Panc1 (cell line): ENCODE results near the gene SDF2L1. TPM values are rescaled to one million over a fixed set of nuclear protein-coding genes. Genes with fewer than 3 reads are reported as not detected.

ENCODE experiments used
- ATAC-seq: fragments of 200-7000 bp; cut with Tn5 transposase; 2 replicates; pipeline ENCODE4 v1.9.1; 2020; ENCODE audit warnings: mild to moderate bottlenecking, moderate library complexity
- BruUV-seq: library from RNA; stranded (reverse); fragments of 400-500 nt; replicated peaks from 2 replicates; lab custom pipeline; 2021; lab: Mats Ljungman, UMichigan
- CTCF ChIA-PET: fragments of 300-600 bp; sonication (Branson Sonifier 250); formaldehyde crosslinking; loops from one replicate; lab custom pipeline; 2022; ENCODE audit warnings: antibody characterized with exemption; lab: Charles Lee
- POLR2A ChIA-PET: fragments of 300-600 bp; sonication (Branson Sonifier 250); formaldehyde crosslinking; loops from one replicate; lab custom pipeline; 2022; ENCODE audit warnings: antibody characterized with exemption; lab: Charles Lee
- DNase-seq: peaks from one replicate; pipeline ENCODE4 v3.0.0-alpha.2; 2010; ENCODE audit warnings: low read depth, low spot score
- H3K27ac ChIP-seq: 2 replicates; pipeline ENCODE4 v1.5.1; 2011; ENCODE audit warnings: mild to moderate bottlenecking, low read length, inconsistent platforms
- H3K27me3 ChIP-seq: fragments of 200-500 bp; sonication (Bioruptor generic); 2 replicates; pipeline ENCODE4 v1.6.0; 2014; ENCODE audit warnings: low read length, inconsistent platforms; ENCODE audit not compliant: control insufficient read depth, insufficient read depth
- H3K36me3 ChIP-seq: fragments of 200-500 bp; sonication (Bioruptor generic); 2 replicates; pipeline ENCODE4 v1.5.1; 2014; ENCODE audit warnings: inconsistent platforms, mild to moderate bottlenecking, low read length, moderate library complexity; ENCODE audit not compliant: control insufficient read depth, insufficient read depth
- H3K4me1 ChIP-seq: 2 replicates; pipeline ENCODE4 v1.5.1; 2011; ENCODE audit warnings: inconsistent platforms, mild to moderate bottlenecking, low read length, moderate library complexity; ENCODE audit not compliant: control insufficient read depth, insufficient read depth
- H3K4me3 ChIP-seq, 2 experiments: 2 replicates each; pipeline ENCODE4 v1.5.1; 2011 to 2012; ENCODE audit warnings: low read depth in 2 of 2, low read length in 2 of 2, mild to moderate bottlenecking in 2 of 2, inconsistent platforms in 1 of 2, moderate library complexity in 1 of 2
- H3K9me3 ChIP-seq: fragments of 200-500 bp; sonication (Bioruptor generic); 2 replicates; pipeline ENCODE4 v1.5.1; 2014; ENCODE audit warnings: low read depth, mild to moderate bottlenecking, inconsistent platforms, low read length, moderate library complexity; ENCODE audit not compliant: control insufficient read depth, insufficient read depth
- CTCF ChIP-seq: fragments of 450-650 bp; IDR thresholded peaks from 2 replicates; pipeline ENCODE4 v1.5.1; 2017; ENCODE audit warnings: mild to moderate bottlenecking
- POLR2AphosphoS5 ChIP-seq: IDR thresholded peaks from 2 replicates; pipeline ENCODE4 v1.6.1; 2012; ENCODE audit warnings: mild to moderate bottlenecking, low read depth, low read length, moderate library complexity
- REST ChIP-seq, 2 experiments: IDR thresholded peaks; 2 replicates each; pipeline ENCODE4 v1.6.1; 2011 to 2012; ENCODE audit warnings: low read depth in 2 of 2, control low read depth in 1 of 2, low read length in 1 of 2, mild to moderate bottlenecking in 1 of 2, moderate library complexity in 1 of 2; ENCODE audit not compliant: insufficient read depth in 1 of 2
- SIN3A ChIP-seq: IDR thresholded peaks from 2 replicates; pipeline ENCODE4 v1.6.1; 2012; ENCODE audit warnings: low read depth, mild to moderate bottlenecking, low read length, moderate library complexity, borderline replicate concordance; ENCODE audit not compliant: insufficient read depth
- TCF7L2 ChIP-seq: IDR thresholded peaks from 2 replicates; pipeline ENCODE4 v1.6.1; 2011; ENCODE audit warnings: mild to moderate bottlenecking, low read depth, low read length, inconsistent platforms
- in situ Hi-C: cut with HindIII; loops from 2 replicates; pipeline ENCODE4 v1.10.0; 2016; ENCODE audit warnings: low sequenced_read_pairs, low pct_unique_long_range_greater_than_20kb
- intact Hi-C: fragments of 100-400 bp; cut with micrococcal nuclease; formaldehyde crosslinking; loops from one replicate; pipeline ENCODE4 v1.10.0; 2022; ENCODE audit not compliant: unreplicated experiment
- total RNA-seq: library from RNA; stranded (reverse); gene quantifications from one replicate; pipeline ENCODE4 v1.2.1, GENCODE V29; 2021; ENCODE audit not compliant: unreplicated experiment

Gene SDF2L1
- total RNA-seq, 1 experiment from 2014 or later, result 66.0 TPM

GRCh38 chr22:21665047-21665851 is 23.1 kb downstream of the SDF2L1 start:
- Histone ChIP-seq H3K4me1 (no peaks in the 10 kb centered on the region), H3K4me3 (peak overlapping the region; percentile 79 to 80), H3K27me3 (no peaks in the 10 kb centered on the region), H3K27ac (peak overlapping the region; percentile 8; the same call in 1 of the 2 replicates), H3K36me3 (peaks cover 2% of the 10 kb centered on the region; the same call in 1 of the 2 replicates), H3K9me3 (no peaks in the 10 kb centered on the region)
- no TSS peak for BruUV-seq
- DNase-seq, result no peak
- intact Hi-C loops, result no loop called here
- TF ChIP-seq CTCF (no peak), SIN3A (no peak), REST (IDR thresholded peaks at IDR 0.05; ENCODE audit: insufficient read depth in 1 of 2, low read depth in 2 of 2, low read length in 1 of 2) (no peak), POLR2AphosphoS5 (no peak), TCF7L2 (no peak)
- POLR2A ChIA-PET, result interaction anchor here (0.6 to 0.7 kb wide), 2 partner anchors 45 to 61 kb away, joined by 3 to 7 read pairs; no protein-coding TSS in a partner anchor
- in situ Hi-C loops, result no loop called here
- CTCF ChIA-PET, result no interaction called here
- no peak; the same call in 1 of the 2 replicates for ATAC-seq

DNA sequence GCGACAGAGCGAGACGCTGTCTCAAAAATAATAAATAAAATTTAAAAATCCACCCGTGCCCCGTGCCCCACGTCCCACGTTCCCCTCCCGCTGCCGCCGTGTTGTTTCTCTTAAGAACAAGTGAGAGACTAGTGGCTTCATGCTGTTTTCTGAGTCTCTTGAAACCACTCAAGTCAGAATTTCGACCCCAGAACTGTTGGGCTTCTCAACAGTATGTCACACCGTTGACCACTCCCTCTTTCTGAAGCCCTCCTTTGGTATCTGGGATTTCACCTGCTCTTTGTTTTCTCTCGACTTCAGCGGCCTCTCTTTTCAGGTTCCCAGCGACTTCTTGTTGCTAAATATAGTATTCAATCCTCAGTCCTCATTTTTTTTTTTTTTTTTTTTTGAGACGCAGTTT is 24.7 kb downstream of the SDF2L1 start:
- CTCF ChIA-PET, result no interaction called here
- POLR2A ChIA-PET, result no interaction called here
- no peak for DNase-seq
- TF ChIP-seq SIN3A, result no peak
- no peak for TF ChIP-seq CTCF
- no peak for TF ChIP-seq POLR2AphosphoS5
- no peak for TF ChIP-seq REST (IDR thresholded peaks at IDR 0.05; ENCODE audit: insufficient read depth in 1 of 2, low read depth in 2 of 2, low read length in 1 of 2)
- TF ChIP-seq TCF7L2, result no peak
- Histone ChIP-seq H3K27me3 (no peaks in the 10 kb centered on the region), H3K4me3 (peak overlapping the region; percentile 79 to 80), H3K9me3 (no peaks in the 10 kb centered on the region), H3K27ac (peak overlapping the region; percentile 63; the same call in 1 of the 2 replicates), H3K4me1 (no peaks in the 10 kb centered on the region), H3K36me3 (peaks cover 5% of the 10 kb centered on the region; the same call in 1 of the 2 replicates)
- ATAC-seq, result no peak
- BruUV-seq, result no TSS peak
- in situ Hi-C loops, result no loop called here
- intact Hi-C loops, result no loop called here
